IPS-NIHi7 (cell line): ENCODE data around the gene ZBTB20.

Experiments used
- DNase-seq: peaks from one replicate; pipeline ENCODE4 v3.0.0; 2012; ENCODE audit warnings: mixed read lengths; ENCODE audit errors: extremely low spot score

ZBTB20 gene

DNA sequence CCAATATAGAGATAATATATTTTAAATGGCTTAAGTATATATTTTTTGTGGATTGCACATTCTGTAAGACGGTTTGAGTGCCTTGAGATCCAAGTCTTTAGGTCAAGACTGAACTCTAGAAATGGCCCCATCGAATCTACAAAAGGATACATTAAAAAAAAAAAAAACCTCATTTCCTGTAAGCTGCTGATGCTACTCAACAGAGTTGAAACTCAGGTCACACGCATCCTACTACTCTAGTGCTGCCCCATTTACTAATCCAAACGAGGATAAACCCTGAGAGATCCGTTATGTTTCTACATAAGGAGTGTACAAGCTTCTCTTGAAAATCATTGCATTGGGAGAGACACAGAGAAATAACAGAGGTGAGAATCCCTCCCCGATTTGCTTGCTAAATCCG is 666.0 kb downstream of the ZBTB20 start:
- DNase-seq = no peak

DNA sequence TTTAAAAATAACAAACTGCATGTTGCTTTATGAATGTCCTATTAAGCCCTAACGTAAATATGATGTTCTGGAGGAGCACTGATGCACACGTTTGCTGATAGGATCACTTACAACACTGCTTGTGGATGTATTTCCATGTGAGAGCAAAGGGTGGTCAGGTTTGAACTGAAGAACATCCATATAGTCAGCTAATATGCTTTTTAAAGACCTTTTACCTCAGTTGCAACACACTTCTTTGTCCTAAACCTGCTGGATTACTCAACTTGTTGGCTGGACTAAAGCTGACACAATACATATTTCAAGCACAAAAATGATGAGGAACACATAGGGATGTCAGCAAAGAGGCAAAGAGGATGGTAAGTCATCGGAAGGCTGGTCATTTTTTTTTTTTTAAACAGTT is 666.6 kb downstream of the ZBTB20 start:
- no peak for DNase-seq

DNA sequence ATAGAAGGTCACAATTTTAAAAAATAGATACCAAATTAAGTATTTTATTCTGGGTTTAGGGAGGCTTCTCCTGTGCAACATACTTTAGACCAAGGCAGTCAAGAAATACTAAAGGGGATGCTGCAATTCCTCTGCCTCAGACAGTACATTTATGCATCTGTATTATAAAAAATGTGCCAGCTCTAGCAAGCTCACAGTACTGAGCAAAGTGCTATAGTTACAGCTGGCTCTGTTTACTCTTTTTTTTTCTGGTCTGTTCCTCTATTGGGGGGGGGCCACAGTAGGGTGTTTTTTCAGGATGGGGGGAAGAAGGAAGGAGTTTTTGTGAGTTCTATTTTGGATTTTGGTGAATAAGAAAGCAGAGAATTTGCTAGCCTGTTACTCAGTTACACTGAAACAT is 668.3 kb downstream of the ZBTB20 start:
- DNase-seq = no peak

DNA sequence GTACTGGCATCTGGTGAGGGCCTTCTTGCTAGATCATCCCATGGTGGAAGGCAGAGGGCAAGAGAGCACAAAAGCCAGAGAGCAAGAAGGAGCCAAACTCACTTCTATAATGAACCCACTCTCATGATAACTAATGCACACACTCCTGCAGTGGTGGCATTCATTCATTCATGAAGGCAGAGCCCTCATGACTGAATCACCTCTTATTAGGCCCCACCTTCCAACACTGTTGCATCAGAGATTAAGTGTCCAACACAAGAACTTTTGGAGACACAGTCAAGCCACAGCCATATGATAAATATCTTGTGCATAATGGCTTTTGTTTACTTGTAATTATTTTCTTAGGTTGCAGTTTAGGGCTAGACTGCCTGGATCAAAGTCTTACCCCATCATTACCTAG is 670.6 kb downstream of the ZBTB20 start:
- DNase-seq = no peak

DNA sequence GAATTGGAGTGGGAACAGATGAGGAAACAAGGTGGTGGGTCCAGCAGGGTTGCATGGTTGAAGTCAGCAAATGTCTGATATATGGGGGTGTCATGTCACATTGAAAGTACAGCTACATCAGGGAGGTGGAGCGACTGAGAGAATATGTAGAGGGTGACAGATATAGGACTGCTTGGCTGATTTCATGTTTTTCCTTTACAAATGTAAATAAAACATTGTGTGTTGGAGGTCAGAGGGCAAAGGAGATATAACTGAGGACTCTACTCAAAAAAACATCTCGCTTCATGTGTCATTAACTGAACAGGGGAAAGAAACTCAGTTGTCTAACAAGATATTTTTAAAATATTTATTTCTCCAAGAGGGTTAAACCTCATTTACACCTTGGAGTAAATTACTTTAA is 675.6 kb downstream of the ZBTB20 start:
- DNase-seq = no peak

DNA sequence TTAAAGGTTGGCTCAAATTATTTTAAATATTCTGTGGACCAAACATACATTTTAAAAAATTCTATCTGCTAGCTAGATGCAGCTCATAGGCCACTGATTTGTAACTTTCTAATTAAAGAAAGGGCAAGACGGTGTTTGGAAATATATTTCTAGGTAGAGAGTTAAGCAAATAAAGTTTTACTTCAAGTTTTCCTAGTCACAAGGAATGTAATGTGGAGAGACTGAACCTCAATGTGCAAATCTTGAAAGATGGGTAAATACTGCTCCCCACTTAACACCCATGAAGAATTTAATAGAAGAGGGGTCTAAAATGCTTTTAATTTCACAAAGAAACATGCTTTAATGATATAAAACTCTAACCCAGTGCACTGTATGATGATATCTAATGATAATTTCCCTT is 678.0 kb downstream of the ZBTB20 start:
- DNase-seq = no peak

DNA sequence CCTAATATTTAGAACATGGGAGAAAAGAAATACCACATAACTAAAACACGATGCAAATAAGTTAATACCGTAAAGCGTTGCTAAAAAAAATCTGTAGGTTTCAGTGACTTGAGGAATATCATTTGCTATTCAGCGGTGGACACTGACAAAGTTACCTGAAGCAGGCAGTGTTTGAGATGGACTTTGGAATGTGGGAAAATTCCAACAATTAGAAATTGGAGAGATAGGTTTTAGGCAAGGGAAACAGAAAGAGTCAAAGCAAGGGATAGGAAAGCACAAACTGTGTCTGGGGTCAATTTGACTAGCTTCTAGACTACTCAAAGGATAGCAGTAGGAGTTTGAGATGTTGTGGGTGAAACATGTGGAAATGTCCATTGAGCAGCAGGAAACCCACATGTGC is 680.3 kb downstream of the ZBTB20 start:
- no peak for DNase-seq

DNA sequence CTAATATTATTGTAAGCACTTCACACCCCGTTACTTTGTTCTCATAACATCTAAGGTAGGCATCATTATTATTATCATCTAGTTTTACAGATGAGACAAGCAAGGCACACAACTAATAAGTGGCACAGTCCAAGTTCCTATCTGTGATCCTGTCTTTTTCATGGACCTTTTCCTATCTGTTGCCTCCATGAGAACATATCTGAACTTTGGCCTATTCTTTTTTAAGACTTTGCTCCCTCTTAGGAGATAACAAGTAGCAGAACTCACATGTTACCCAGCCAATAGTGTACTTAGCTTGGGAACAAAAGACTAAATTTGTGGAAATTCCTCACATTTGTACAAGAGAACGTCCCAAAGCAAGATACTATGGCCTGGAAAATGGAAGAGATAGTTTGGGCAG is 680.8 kb downstream of the ZBTB20 start:
- no peak for DNase-seq

DNA sequence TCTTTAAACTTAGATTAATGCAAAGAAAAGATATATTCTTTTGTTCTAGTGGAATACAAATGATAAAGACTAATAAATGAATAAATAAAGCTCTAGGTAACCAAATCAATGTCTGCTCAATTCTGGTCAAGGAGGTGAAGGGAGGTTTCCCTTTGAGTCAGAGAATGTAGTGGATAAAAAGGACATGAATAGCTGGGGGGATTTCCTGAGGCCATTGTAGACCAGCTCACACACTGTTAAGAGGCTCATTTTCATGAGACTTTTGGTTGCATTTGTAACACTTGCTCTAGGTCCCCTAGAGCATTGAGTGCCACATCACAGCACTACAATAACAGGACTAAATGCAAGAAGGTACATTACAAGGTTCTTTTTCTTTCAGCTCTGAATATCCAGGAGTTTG is 682.5 kb downstream of the ZBTB20 start:
- no peak for DNase-seq

DNA sequence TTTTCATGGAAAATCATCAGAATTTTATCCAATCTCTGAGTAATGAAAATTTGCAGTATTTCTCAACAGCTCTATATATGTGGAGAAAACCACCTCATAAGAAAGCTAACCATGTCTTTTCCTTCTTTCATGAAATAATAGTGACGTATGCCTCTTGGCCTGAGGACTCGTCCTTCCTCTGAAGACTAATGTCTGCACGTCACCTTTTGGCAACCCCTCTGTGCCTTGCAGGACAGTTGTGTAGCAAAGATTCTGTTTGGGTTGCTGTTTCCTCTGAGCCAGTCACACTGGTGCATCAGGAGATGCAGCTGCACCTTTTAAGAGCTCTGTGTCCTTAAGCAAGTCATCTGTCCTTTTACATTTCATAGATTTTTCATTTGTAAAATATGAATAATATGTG is 684.3 kb downstream of the ZBTB20 start:
- DNase-seq = no peak

DNA sequence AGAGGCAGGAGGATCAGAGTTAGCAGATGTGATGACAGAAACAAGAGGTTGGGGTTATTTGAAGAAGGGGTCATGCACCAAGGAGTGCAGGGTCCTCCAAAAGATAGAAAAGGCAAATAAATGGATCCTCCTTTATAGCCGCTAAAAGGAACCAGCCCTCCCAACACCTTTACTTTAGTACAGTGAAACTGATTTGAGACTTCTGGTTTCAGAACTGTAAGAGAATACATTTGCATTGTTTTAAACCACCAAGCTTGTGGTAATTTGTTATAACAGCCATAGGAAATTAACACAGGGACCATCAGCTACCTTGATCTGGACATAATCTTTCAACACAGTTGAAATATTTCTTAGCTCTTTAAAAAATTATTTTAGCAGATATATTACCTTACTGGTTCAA is 686.6 kb downstream of the ZBTB20 start:
- no peak for DNase-seq

DNA sequence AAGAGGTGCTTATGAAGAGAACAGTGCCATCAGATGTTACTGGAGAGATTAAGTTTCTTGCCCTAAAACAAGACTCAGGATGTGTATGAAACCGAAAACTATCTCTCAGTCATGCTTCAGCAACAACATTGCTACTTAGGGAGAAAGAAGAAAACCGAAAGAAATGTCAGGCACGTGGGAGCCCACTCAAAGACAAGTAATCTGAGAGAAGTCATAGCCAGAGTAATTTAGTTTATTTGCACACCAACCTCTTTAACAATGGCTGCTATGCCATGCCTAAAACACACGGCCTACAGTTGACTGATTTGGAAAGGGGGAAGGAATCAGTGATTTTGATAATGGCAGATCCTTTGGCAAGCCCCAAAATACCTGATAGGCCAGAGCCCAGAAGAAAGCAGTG is 690.3 kb downstream of the ZBTB20 start:
- DNase-seq = no peak

DNA sequence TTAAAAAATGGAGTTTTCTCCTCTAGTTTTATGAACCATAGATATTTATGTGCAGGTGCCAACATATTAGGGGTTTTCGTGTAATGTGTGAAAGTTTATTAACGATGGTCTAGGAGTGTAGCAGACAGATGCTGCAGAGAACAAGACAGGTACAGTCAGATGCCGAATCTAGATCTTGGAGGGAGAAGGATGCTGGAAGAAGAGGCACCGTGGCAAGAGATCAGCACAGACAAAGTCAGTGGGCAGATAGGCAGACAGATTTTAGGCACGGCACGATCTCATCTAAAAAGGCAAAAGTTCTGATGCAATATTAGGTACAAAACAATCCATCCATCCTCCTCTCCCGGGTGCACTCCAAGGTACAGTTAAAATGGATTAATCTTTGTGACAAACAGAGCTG is 691.7 kb downstream of the ZBTB20 start:
- DNase-seq = no peak

DNA sequence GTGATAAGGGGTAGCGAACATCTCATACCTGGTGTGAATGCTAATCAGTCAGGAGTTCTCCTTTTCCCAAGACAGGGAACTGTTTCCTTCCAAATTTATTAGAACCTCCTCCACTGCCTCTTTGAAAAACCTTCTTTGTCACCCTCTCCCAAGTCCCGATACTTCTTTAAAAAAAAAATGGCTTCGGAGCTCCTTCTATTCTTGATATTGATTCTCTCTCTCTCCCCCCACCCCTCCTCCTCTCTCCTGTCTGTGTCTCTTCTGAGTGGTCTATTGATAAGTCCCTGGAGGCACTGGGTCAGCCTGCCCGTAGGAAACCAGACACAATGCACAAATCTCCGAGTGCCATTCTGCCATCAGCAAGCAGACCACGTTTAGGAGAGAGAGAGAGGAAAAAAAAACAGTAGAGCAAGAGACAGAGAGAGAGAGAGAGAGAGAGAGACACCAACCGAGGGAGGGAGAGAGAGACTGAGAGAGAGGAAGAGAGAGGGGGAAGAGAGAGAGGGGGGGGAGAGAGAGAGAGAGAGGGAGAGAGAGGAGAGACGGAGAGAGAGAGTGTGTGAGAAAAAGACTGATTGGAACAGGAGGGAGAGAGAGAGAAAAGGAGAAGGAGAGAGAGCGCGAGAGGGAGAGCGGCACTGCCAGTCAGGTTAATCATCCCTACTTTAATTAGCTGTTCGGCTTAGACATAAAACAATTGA is 692.4 kb downstream of the ZBTB20 start:
- no peak for DNase-seq

DNA sequence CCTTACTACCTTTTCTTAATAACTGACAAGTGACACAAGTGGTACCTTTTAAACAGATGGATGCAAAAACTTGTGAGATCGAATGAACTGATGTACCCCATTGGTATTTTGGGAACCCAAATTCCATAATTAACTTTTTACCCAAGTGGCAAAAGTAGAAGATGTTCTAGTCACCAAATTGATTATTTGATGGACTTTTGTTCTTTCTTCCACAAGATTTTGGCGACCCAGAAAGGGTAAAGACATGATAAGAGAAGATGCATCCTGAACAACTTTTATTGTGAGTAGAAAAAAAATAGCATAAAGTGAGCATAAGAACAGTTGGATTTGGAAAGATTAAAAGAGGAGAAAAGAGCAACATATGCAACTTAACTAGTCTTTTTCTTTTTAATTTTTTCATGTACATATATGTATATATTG is 693.7 kb downstream of the ZBTB20 start:
- no peak for DNase-seq

DNA sequence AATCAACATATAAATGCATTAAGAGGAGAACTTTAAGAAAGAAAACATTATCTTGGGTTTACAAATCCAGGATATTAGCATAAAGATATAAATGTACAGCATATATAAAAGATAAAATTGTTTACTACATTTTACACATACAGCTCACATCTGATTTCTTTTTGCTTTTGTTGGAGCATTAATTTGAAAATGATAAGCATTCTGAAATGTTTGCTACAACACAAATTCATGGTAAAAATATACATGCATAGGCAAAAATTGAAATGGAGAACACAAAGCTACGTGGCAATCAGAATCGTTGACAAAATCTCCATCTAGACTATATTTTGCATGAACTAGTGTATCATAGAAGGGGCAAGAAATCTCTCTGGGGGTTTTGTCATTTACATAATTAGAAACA is 694.2 kb downstream of the ZBTB20 start:
- DNase-seq = no peak

DNA sequence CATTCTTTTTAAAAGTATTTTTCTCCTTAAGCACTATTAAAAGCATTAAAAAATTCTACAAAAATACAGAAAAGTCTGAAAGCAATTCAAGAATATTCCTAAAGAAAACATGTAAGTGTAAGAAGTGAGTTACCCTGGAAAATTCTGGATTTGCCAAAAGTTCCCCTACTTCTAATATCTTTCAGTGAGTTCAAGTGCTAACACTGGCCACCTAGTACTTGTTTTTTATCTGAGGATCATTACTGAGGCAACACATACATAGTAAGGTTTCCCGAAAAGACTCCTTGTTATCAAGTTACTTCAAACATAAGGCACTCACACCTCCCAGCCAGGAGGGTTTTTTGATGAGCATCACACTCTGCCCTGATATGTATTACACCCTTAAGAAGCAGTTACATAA is 694.8 kb downstream of the ZBTB20 start:
- DNase-seq = no peak

DNA sequence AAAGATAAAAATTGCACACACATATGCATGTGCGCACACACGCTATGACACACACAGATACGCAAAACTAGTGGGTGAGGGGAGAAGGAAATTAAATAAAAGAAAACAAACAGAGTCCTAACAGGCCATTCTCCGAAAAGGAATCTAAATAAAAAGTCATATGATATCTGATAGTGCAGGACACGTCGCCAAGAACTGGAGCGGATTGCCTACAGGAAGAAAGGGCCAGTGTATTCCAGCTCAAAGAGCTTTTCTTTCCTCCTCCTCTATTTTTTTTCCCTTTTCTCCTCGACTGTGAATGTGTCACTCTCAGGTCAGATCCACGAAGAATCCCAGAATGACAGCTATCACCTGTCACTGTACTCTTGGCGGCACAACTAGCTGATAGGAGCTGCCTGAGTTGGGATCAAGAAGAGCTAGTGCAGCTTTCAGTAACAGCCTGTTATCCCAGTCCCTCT is 695.5 kb downstream of the ZBTB20 start:
- DNase-seq = no peak

DNA sequence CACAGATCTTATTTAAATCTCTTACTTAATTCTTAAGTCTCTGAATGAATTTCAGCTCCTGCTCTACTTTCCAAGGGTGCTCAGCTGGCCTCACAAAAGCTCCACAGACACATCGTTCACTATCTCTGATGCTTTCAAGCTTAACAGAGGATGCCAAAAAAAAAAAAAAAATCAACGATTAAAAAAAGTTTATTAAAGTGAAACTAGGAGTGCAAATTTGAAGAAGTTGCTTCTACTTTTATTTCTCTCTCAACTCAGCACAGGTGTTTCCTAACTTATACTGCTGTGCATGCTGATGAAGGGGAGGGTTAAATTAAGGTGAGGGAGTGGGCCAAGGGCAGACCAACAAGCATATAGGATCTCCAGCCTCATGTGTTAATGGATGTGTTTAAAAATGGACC is 696.0 kb downstream of the ZBTB20 start:
- DNase-seq = no peak

DNA sequence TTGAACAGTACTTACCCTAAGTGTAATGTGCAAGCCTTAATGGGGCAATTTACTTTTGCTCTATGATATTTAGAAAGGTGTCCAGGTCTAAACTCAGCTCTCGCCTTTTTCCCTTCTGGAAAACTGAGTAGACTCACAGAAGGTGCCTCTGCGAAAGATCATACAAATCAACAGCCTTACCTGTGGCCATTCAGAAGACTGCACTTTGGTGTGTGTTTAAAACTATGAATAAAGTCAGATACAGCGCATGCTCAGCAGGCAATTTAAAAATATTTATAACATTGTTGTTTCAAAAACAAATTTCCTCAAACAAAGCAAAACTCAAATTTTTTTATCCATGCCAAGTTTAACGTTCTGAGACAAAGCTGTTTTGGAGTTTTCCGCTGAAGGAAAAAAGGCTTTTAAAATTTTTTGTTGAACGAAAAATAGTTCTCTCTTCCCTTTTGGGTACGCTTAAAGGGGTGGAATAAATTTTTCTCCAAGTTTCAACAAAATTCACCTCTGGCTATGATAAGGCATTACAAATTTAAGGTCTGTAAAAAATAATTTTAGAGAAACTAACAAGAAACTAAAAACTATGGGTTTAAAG is 697.0 kb downstream of the ZBTB20 start:
- DNase-seq = no peak

DNA sequence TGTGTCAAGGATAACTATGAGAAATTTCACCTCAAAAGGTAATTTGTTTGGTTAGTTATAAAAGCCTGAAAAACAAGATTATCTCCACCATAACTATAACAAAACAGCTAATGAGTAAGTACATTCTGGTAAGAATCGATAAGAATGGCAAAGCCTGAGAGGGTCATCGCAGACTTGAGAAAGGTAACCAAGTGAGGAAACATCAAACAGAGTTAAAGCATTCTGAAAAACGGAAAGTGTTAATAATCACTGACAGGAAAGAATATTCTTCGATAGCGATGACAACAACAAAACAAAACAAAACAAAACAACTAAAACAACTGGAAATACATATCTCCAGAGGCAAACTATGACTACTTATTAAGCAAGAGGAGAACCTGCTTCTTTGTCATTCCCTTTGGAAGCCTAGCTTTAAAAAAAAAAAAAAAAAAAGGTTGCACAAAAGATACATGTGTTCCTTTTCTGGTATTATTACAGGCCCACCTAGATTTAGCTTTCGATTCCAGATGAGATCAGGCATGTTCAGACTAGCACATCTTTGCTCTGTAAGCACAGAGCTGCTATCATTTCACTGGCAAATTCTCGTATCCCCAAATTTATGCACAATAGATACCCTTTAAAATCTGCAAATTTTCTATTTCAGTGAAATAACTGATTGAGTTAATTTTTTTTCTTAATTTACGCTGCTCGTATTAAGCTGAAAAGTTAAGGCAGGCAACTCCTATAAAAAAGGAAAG is 697.6 kb downstream of the ZBTB20 start:
- DNase-seq = no peak

DNA sequence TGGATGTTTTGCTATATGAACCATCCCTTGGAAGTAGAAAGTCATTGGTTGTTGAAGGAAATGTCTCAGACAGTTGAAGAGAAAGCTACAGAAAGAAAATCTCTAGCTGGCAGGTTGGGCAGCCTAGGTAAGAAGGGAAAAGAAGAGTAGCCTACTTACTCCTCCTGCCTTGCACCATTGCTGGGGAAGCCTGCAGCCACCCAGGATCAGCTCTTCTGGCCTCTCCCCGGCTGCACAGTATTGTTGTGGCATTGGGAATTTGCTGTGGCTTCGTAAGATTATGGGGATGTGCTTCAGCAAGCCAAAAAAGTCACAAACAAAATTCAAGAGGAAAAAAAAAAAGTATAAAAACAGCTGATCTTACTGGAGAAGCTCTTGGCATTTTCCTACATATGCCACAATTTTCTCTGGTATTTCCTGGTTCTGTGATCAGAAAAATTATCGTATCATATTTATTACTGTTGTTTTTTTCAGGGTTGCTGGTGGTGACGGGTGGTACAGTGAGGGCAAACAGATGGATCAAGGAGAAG is 699.1 kb downstream of the ZBTB20 start:
- DNase-seq = no peak

DNA sequence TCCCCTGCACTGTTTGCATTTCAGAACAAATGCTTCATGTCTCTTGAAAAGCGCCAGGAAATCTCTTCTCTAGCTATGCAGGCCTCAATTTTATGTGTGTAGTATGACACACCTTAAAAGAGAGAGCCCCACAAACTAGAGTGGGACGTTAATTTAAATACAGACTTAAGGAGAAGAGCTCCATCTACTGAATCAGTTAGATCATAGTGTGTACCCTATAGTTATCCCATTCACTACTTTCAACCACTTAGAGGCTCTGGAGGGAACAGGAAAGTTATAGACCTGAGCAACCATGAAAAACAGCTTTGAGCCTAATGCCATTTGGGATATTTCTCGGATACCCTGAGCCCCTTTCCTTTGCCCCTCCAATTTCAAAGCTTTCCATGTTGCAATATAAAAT is 699.5 kb downstream of the ZBTB20 start:
- DNase-seq = no peak
